Activated T-helper 17 cell treated with anti-CD3 and anti-CD28 coated beads, Interleukin-2, amount 50 U/mL, for 72 hours (primary cell): ENCODE data around the gene NSL1. TPM values are rescaled to one million over a fixed set of nuclear protein-coding genes. Genes with fewer than 3 reads are reported as not detected.
A peak's percentile ranks its signal among the peaks of the same experiment; 100 is the strongest.

Experiments
- ATAC-seq: fragments of 150-1000 bp; cut with Tn5 transposase; replicated peaks from 2 replicates; pipeline ENCODE4 v1.10.0; 2021; ENCODE audit warnings: mild to moderate bottlenecking, moderate library complexity
- H3K27ac Mint-ChIP-seq: one replicate; pipeline ENCODE4 v1.8.0; 2022; ENCODE audit warnings: mixed read lengths
- H3K27me3 Mint-ChIP-seq: one replicate; pipeline ENCODE4 v1.8.0; 2022; ENCODE audit warnings: mixed read lengths
- H3K36me3 Mint-ChIP-seq: one replicate; pipeline ENCODE4 v1.8.0; 2022; ENCODE audit warnings: low read depth, mild to moderate bottlenecking, mixed read lengths
- H3K4me1 Mint-ChIP-seq: one replicate; pipeline ENCODE4 v1.8.0; 2022; ENCODE audit warnings: mixed read lengths
- H3K4me3 Mint-ChIP-seq: one replicate; pipeline ENCODE4 v1.8.0; 2022; ENCODE audit warnings: mild to moderate bottlenecking, mixed read lengths
- H3K9me3 Mint-ChIP-seq: one replicate; pipeline ENCODE4 v1.8.0; 2022; ENCODE audit warnings: mixed read lengths
- total RNA-seq, 2 donors: library from RNA; stranded (reverse); gene quantifications; one replicate each; pipeline ENCODE4 v1.2.3, GENCODE V29; 2022

Gene NSL1
- total RNA-seq, 2 donors from 2014 or later, result 26.2 to 40.0 TPM

DNA sequence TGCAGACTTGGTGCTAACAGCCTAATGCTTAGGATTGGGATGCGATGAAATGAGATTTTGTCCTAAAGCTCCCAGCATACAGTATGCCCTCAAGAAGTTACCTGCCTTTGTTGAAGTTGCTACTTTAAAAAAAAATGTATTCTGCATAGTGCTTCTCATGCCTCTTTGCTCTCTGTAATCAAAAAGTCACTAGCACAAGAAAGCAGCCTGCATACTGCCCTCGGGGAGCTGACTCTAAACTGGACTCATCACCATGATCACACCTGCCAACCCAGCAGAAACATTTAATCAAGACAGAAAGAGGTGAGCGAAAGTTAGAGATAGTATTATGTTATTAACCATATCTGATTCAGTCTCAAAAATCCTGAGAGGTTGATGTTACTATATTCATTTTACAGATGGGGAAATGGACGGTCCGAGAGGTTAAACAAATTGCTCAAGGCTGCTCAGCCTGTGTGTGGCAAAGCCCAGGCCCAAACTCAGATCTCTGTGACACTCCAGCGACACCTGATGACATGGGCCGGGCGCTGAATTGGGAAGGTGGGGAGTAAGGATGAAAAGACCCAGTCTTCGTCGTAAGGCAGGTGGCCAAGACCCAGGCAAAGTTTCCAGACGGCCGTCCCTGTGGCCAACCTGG lies 93.0 kb downstream of the NSL1 start:
- H3K9me3 Mint-ChIP-seq, result no peaks in the 10 kb centered on the region
- peak overlapping the region; percentile 94 for H3K4me3 Mint-ChIP-seq
- H3K4me1 Mint-ChIP-seq, result peaks cover 34% of the 10 kb centered on the region
- no peak for ATAC-seq
- H3K36me3 Mint-ChIP-seq, result no peaks in the 10 kb centered on the region
- H3K27ac Mint-ChIP-seq, result peak overlapping the region; percentile 76
- no peaks in the 10 kb centered on the region for H3K27me3 Mint-ChIP-seq

DNA sequence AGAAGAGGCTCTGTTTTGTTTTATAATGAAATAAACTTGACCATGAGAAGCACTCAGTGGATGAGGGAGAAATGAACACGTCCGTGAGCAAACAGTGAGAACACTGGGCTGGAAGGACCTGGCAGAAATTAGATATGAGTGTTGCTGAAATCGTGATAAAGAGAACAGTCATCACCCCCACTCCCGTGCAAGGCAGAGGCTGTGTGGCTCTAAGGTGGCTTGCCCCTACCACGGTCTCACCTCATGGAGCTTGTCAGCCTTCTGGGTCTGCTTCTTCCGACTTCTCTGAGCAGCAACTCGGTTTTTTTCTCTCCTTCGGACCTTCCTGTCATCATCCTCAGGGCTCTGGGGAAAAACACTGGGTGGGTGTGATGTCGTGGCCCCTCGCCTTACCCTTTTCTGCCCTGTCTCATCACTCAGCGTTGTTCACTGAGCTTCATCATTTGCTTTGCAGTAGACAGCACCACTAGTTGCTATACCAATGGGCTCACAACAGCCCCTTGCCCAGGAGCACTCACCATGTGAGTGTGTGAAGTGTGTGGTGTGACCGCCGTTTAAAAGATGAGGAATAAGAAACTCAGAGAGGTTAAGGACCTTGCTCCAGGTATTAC lies 94.8 kb downstream of the NSL1 start:
- H3K27ac Mint-ChIP-seq, result peak overlapping the region; percentile 76
- H3K4me1 Mint-ChIP-seq, result peaks cover 23% of the 10 kb centered on the region
- no peaks in the 10 kb centered on the region for H3K9me3 Mint-ChIP-seq
- peak; percentile 23 for ATAC-seq
- no peaks in the 10 kb centered on the region for H3K27me3 Mint-ChIP-seq
- peak overlapping the region; percentile 94 for H3K4me3 Mint-ChIP-seq
- H3K36me3 Mint-ChIP-seq, result no peaks in the 10 kb centered on the region

DNA sequence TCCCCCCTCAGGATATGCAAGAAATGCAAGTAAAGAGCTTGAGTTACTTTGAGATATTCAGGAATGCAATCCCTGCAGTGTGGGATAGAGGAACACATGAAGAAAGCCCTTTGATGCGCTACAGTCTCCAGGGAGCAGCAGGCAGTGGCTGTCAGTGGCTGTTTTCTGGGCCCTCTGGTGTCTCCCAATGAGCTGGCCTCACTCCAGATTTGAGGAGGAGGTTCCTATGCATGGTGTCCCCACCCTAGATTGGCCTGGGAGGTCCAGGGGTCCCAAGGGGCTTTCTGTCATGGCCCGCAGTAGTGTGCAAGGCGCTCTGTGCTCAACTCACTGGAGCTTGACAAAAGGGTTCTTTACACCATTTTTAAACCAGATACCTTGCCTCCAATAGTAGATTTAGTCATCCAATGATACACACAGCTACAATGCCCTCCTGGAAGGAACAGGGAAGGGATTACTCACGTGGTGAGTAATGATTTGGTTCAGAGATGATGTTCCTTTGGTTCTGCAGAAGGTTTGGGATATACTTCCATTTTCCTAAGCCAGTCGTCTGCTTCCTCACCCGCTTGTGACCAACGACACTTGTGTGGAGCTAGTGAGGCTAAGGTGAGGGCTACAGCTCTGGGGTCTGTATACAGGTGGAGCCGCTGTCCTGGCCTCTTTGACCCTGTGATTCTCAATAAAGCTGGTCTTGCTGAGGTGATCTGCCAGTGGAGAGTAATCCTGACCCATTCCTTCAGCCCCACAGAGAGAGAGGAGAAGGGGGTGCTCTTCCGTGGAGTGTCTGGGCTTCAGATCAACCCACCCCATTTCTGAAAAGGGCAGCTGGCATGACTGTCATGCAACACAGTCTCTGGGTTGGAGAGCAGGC lies 98.6 kb downstream of the NSL1 start:
- no peaks in the 10 kb centered on the region for H3K9me3 Mint-ChIP-seq
- no peak overlapping the region for H3K4me3 Mint-ChIP-seq
- ATAC-seq, result no peak
- H3K4me1 Mint-ChIP-seq, result peaks cover 17% of the 10 kb centered on the region
- no peak overlapping the region for H3K27ac Mint-ChIP-seq
- no peaks in the 10 kb centered on the region for H3K36me3 Mint-ChIP-seq
- H3K27me3 Mint-ChIP-seq, result no peaks in the 10 kb centered on the region

DNA sequence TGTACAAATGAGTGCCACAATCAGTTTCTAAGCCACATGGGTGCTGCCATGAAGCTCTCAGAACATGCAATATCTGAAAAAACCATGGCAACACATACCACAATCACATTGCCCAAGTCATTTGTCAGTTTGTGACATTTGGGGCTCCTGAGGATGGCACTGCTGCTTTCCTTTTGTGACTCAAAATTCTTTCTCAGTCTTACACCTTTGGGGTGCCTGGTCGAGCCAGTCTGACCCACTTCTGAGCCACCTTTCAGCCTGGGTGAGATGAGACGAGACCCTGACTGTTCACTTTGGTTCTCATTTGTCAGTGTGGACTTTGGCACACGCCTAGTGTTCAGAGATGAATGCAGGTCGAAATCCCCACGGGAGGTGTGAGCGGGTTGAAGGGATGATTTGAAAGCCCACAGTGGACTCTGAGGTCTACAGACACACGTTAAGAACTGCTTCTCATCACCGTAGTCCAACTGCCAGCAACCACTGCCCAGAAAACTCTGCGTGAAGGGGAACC lies 100.0 kb downstream of the NSL1 start:
- Mint-ChIP-seq H3K4me3 (no peak overlapping the region), H3K9me3 (no peaks in the 10 kb centered on the region), H3K27ac (no peak overlapping the region), H3K27me3 (no peaks in the 10 kb centered on the region), H3K36me3 (no peaks in the 10 kb centered on the region), H3K4me1 (peaks cover 5% of the 10 kb centered on the region)
- ATAC-seq, result peak; percentile 90

DNA sequence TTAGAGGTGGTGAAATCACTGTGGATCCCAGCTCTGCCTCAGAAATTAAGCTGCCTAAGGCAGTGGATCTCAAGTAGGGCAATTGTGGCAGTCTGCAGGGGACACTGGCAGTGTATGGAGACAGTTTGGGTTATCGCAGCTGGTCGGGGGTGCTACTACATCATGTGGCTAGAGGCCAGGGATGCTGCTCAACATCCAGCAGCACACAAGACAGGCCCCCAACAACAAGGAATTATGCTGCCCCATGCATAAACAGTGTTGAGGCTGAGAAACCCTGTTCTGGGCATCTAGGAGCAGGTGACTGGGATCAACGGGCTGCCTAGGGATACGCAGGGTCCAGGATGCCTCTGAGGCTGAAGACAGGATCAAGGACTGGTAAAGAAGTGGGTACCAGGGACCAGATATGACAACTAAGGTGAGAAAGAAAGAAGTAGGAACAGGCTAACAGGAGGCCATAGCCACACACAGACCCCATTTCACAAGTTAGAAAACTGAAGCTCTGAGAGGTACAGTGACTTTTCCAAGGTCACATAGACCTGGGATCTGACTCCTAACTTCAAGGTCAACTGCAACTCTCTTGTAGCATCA lies 100.7 kb downstream of the NSL1 start:
- H3K27ac Mint-ChIP-seq, result no peak overlapping the region
- H3K4me3 Mint-ChIP-seq, result no peak overlapping the region

DNA sequence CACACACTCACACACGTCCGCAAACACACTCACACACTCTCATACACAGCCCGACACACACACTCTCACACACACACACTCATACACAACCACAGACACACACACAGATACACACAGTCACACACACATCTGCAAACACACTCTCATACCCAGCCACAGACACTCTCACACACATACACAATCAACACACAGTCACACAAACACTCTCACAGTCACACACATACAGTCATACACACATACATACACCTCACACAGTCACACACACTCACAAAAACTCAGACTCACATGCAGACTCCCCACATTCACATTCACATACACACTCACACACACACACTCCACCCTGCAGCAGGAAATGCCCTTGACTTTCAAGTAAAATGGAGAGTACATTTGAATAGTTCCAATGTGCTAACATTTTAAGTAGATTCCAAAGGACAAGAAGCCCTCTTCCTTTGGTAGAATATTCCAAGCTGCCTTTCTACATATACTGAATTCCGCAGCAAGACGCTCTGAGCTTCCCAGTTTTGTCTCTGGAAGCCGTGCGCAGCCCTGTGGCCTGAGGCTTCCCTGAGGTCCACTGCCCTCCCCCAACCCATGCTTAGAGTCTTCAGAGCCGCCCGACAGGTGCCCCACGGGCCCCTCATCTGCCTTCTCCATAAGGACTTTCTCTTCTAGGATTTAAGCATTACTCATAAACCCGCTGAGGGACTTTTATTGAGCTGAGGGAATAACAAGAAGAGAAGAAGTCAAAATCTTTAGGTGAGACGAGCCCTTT lies 101.6 kb downstream of the NSL1 start:
- Mint-ChIP-seq H3K9me3 (no peaks in the 10 kb centered on the region), H3K4me1 (no peaks in the 10 kb centered on the region), H3K36me3 (no peaks in the 10 kb centered on the region), H3K4me3 (no peak overlapping the region), H3K27me3 (no peaks in the 10 kb centered on the region), H3K27ac (no peak overlapping the region)
- no peak for ATAC-seq

More for the DNA sequence above, 100.7 kb downstream of the NSL1 start:
- H3K27me3 Mint-ChIP-seq, result no peaks in the 10 kb centered on the region
- no peak for ATAC-seq
- H3K36me3 Mint-ChIP-seq, result no peaks in the 10 kb centered on the region
- H3K4me1 Mint-ChIP-seq, result no peaks in the 10 kb centered on the region
- no peaks in the 10 kb centered on the region for H3K9me3 Mint-ChIP-seq

DNA sequence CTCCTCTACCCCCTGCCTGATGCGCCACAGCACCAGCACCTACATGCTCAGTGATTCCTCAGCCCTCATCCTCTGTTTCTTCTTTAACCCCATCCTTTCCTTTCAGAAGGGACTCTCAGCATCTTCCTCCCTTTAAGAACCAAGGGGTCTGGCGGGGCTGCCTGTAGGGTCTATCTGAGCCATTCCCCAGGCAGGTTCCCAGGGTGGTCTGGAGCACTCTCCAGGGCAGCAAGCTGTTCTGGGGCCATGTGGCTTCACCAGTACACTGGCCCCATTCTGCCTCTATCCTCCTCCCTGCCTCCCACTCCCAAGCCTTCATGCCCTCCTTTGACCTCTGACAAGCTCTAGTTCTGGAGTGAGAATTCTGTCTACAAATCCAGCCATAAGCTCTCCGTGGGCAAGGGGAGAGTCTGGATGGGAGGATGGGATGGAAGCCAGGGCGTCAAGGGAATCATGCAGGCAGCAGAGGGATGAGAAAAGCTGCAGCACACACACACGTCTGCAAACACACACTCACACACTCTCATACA lies 102.3 kb downstream of the NSL1 start:
- no peak overlapping the region for H3K4me3 Mint-ChIP-seq
- no peaks in the 10 kb centered on the region for H3K9me3 Mint-ChIP-seq
- peaks cover under 1% of the 10 kb centered on the region for H3K4me1 Mint-ChIP-seq
- H3K27ac Mint-ChIP-seq, result no peak overlapping the region
- no peak for ATAC-seq
- H3K36me3 Mint-ChIP-seq, result no peaks in the 10 kb centered on the region
- no peaks in the 10 kb centered on the region for H3K27me3 Mint-ChIP-seq

DNA sequence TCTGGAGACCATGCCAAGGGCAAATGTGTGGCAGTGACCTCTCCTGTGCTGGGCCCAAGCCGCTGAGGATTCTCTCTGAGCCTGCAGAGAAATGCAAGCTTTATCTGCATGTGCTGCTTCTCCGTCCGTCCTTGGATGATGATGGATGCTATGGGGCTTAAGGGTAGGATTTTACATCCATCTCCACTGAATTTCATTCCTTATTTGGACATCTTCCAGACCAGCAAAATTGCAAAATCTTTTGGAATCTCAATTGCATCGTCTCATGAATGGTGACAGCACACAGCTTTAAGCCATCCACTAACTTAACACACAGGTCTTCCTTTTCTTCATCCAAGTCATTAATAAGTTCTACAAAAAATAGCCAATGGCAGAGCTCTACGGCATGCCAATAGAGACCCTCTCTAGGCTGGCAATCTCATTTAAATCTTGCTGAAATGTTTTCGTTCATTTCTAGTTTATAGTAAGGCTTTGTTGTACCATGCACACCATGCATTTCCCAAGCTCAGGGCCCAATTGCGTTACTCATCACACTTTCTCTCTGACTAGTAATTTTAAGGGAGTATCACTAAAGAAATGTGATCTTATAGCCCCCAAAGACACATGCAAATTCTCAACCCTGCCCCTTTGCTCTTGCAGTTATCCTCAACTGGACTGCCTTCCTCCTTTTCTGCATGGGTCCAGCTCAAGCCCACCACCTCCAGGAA lies 103.1 kb downstream of the NSL1 start:
- no peaks in the 10 kb centered on the region for H3K9me3 Mint-ChIP-seq
- ATAC-seq, result no peak
- H3K4me3 Mint-ChIP-seq, result no peak overlapping the region
- no peaks in the 10 kb centered on the region for H3K27me3 Mint-ChIP-seq
- peaks cover 8% of the 10 kb centered on the region for H3K4me1 Mint-ChIP-seq
- H3K27ac Mint-ChIP-seq, result no peak overlapping the region
- no peaks in the 10 kb centered on the region for H3K36me3 Mint-ChIP-seq

DNA sequence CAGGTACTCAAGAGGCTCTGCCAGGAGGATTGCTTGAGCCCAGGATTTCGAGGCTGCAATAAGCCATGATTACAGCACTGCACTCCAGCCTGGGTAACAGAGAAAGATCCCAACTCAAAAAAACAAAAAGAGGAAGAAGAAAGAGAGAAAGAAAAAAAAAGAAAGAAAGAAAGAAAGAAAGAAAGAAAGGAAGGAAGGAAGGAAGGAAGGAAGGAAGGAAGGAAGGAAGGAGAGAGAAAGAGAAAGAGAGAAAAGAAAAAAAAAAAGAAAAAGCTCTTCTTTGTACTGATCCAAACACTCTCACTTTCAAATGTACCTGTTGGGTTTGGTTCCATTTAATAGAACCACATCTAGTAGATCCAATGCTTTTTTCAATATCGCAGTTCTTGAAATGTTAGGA lies 103.8 kb downstream of the NSL1 start:
- no peak overlapping the region for H3K27ac Mint-ChIP-seq
- peaks cover 15% of the 10 kb centered on the region for H3K4me1 Mint-ChIP-seq
- H3K36me3 Mint-ChIP-seq, result no peaks in the 10 kb centered on the region
- ATAC-seq, result no peak
- H3K4me3 Mint-ChIP-seq, result no peak overlapping the region
- H3K9me3 Mint-ChIP-seq, result no peaks in the 10 kb centered on the region
- no peaks in the 10 kb centered on the region for H3K27me3 Mint-ChIP-seq

DNA sequence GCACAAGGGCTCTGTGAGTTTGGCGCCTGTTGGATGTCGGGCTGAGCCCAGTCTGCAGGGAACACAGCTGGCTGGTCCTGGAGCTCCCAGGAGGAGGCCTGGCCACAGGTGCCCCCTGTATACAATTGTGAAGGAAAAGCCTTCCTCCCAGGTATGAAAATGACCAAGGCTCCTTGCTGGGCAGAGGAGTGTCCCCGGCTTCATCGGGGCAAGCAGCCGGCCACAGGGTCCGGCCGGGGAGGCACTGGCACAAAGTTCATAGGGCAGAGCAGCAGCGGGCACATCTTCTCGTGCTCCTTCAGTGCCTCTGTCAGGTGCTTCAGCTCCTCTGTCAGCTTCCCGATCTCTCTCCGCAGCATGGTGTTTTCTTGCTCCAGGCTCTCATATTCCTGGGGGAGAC lies 105.0 kb downstream of the NSL1 start:
- no peaks in the 10 kb centered on the region for H3K36me3 Mint-ChIP-seq
- no peak for ATAC-seq
- no peaks in the 10 kb centered on the region for H3K27me3 Mint-ChIP-seq
- H3K9me3 Mint-ChIP-seq, result no peaks in the 10 kb centered on the region
- H3K4me3 Mint-ChIP-seq, result no peak overlapping the region
- H3K4me1 Mint-ChIP-seq, result peaks cover 17% of the 10 kb centered on the region
- H3K27ac Mint-ChIP-seq, result no peak overlapping the region

DNA sequence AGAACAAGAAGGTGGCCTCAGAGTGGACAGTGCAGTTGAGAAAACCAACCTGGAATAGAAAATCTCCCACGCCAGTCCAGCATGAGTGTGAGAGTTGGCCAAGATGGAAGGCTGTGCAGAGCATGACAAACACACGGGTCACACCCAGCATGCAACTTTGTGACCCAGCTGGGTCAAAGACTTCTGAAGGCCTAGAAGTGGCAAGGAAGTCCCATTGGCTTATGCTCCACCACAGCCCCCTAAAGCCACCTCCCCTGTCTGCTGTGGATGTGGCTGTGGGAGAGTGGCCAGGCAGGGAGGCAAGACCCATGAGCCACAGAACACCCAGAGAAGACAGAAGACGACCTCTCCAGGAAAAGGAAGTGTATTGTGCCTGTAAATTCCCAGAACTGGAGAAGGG lies 105.5 kb downstream of the NSL1 start:
- Mint-ChIP-seq H3K4me1 (peaks cover 20% of the 10 kb centered on the region), H3K27me3 (no peaks in the 10 kb centered on the region), H3K36me3 (no peaks in the 10 kb centered on the region), H3K27ac (no peak overlapping the region), H3K4me3 (no peak overlapping the region), H3K9me3 (no peaks in the 10 kb centered on the region)
- ATAC-seq, result no peak

DNA sequence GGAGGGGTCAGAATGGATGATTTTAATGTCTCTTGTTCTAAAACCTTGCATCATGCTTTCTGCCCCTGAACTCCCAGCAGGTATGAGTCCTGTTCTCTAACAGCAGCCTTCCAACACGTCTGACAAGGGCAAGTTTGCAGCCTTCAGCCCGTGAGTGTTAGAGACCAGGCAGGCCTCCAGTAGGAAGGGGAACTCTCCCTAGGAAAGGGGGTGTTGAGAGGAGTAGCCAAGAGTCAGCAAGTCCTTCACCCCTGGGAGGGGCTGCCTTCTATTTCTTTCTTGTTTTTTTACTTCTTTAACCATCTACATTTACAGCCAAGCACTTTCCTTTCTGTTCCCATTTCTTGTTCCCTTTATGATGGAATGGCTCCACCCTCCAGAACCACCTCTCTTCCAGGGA lies 106.1 kb downstream of the NSL1 start:
- no peaks in the 10 kb centered on the region for H3K36me3 Mint-ChIP-seq
- no peak overlapping the region for H3K27ac Mint-ChIP-seq
- H3K27me3 Mint-ChIP-seq, result no peaks in the 10 kb centered on the region
- peaks cover 26% of the 10 kb centered on the region for H3K4me1 Mint-ChIP-seq
- no peaks in the 10 kb centered on the region for H3K9me3 Mint-ChIP-seq
- ATAC-seq, result no peak
- no peak overlapping the region for H3K4me3 Mint-ChIP-seq

DNA sequence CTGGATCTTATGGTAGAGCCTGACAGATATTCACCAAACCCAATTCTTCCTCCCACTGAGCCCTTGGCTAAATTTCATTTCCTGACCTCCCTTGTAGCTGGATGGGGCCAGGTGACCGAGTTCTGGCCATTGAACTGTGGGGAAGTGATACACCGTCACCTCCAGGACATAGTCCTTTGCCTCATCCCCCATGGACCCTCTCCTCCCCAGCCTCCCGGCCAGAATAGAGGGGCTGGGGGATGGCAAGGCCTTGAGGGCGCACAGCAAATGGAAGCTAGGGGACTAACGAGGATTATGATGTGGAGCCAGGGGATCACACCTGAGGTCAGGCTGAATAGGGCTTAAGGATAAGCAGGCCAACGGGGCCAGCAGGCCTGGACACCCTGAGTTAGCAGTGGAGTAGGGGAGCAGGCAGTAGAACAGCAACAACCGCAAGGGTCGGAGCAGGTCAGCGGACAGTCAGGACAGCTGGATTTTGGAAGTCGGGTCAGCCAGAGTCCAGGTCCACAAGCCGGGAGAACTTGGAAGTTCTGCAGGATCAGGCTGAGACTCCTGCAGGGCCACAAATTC lies 107.0 kb downstream of the NSL1 start:
- ATAC-seq, result no peak
- no peaks in the 10 kb centered on the region for H3K36me3 Mint-ChIP-seq
- H3K4me1 Mint-ChIP-seq, result peaks cover 32% of the 10 kb centered on the region
- no peaks in the 10 kb centered on the region for H3K27me3 Mint-ChIP-seq
- no peak overlapping the region for H3K4me3 Mint-ChIP-seq
- no peak overlapping the region for H3K27ac Mint-ChIP-seq
- no peaks in the 10 kb centered on the region for H3K9me3 Mint-ChIP-seq
